MM.1S (cell line): Measurements from ENCODE around the gene DCST1.

Experiments used
- DNase-seq: peaks from one replicate; pipeline ENCODE4 v3.0.0-alpha.2; 2015
- H2AFZ ChIP-seq: fragments of 300-600 bp; sonication (generic); 2 replicates; pipeline ENCODE4 v1.6.0; 2016; ENCODE audit warnings: antibody characterized with exemption, low read length
- H3F3A ChIP-seq: fragments of 300-600 bp; sonication (generic); 2 replicates; pipeline ENCODE4 v1.6.1; 2016; ENCODE audit warnings: mild to moderate bottlenecking, antibody characterized with exemption, low read length, moderate library complexity, mixed read lengths; ENCODE audit not compliant: insufficient read depth
- H3K27ac ChIP-seq: fragments of 300-600 bp; sonication (generic); 2 replicates; pipeline ENCODE4 v1.5.1; 2016; ENCODE audit warnings: mild to moderate bottlenecking, low read length
- H3K27me3 ChIP-seq: fragments of 300-600 bp; sonication (generic); replicated peaks from 2 replicates; pipeline ENCODE4 v1.6.0; 2016; ENCODE audit warnings: low read length; ENCODE audit not compliant: insufficient read depth
- H3K36me3 ChIP-seq: fragments of 300-600 bp; sonication (generic); replicated peaks from 2 replicates; pipeline ENCODE4 v1.6.1; 2016; ENCODE audit warnings: mild to moderate bottlenecking, low read length, mixed read lengths; ENCODE audit not compliant: insufficient read depth
- H3K4me1 ChIP-seq: fragments of 300-600 bp; sonication (generic); 2 replicates; pipeline ENCODE4 v1.6.1; 2016; ENCODE audit warnings: low read length, mixed read lengths
- H3K4me2 ChIP-seq: fragments of 300-600 bp; sonication (generic); 2 replicates; pipeline ENCODE4 v1.6.0; 2016; ENCODE audit warnings: low read depth, low read length
- H3K4me3 ChIP-seq: fragments of 300-600 bp; sonication (generic); 2 replicates; pipeline ENCODE4 v1.5.1; 2016; ENCODE audit warnings: low read length, mixed read lengths
- H3K79me2 ChIP-seq: fragments of 300-600 bp; sonication (generic); 2 replicates; pipeline ENCODE4 v1.6.1; 2016; ENCODE audit warnings: mixed run types, low read length, mixed read lengths
- H3K9ac ChIP-seq: fragments of 300-600 bp; sonication (generic); 2 replicates; pipeline ENCODE4 v1.6.1; 2016; ENCODE audit warnings: low read length, mixed read lengths
- H3K9me2 ChIP-seq: fragments of 300-600 bp; sonication (generic); replicated peaks from 2 replicates; pipeline ENCODE4 v1.6.1; 2016; ENCODE audit warnings: mild to moderate bottlenecking, low read length, mixed read lengths; ENCODE audit not compliant: insufficient read depth
- H3K9me3 ChIP-seq: fragments of 300-600 bp; sonication (generic); replicated peaks from 2 replicates; pipeline ENCODE4 v1.6.1; 2016; ENCODE audit warnings: mild to moderate bottlenecking, low read length, mixed read lengths; ENCODE audit not compliant: insufficient read depth
- H4K20me1 ChIP-seq: fragments of 300-600 bp; sonication (generic); 2 replicates; pipeline ENCODE4 v1.6.1; 2016; ENCODE audit warnings: mild to moderate bottlenecking, low read length, moderate library complexity, mixed read lengths; ENCODE audit not compliant: insufficient read depth
- CTCF ChIP-seq: fragments of 300-600 bp; sonication (generic); IDR thresholded peaks from 2 replicates; pipeline ENCODE4 v1.5.1; 2016; ENCODE audit warnings: antibody characterized with exemption, low read length, mixed read lengths
- EZH2 ChIP-seq: fragments of 300-600 bp; sonication (generic); optimal IDR thresholded peaks from 2 replicates; pipeline ENCODE3; 2017; ENCODE audit warnings: low read depth, mild to moderate bottlenecking, antibody characterized with exemption, low read length, mixed read lengths
- EZH2phosphoT487 ChIP-seq: fragments of 300-600 bp; sonication (generic); IDR thresholded peaks from 2 replicates; pipeline ENCODE4 v1.6.1; 2018; ENCODE audit warnings: antibody characterized with exemption, low read length

Gene DCST1

GRCh38 chr1:155024315-155024714 is 9.3 kb upstream of the DCST1 start:
- Histone ChIP-seq H3K9me3 (no peaks in the 10 kb centered on the region), H3K9me2 (no peaks in the 10 kb centered on the region), H3K4me1 (no peaks in the 10 kb centered on the region), H3K9ac (no peak overlapping the region), H3K36me3 (no peaks in the 10 kb centered on the region), H3F3A (0 out of 2 replicates have a peak, but pooled peaks cover 4% of the 10 kb centered on the region), H3K4me3 (no peak overlapping the region), H3K79me2 (no peaks in the 10 kb centered on the region), H2AFZ (no peak overlapping the region), H3K4me2 (no peak overlapping the region), H4K20me1 (no peaks in the 10 kb centered on the region), H3K27me3 (no peaks in the 10 kb centered on the region), H3K27ac (no peak overlapping the region)
- TF ChIP-seq EZH2phosphoT487 (no peak), CTCF (no peak), EZH2 (no peak)
- DNase-seq = no peak

DNA sequence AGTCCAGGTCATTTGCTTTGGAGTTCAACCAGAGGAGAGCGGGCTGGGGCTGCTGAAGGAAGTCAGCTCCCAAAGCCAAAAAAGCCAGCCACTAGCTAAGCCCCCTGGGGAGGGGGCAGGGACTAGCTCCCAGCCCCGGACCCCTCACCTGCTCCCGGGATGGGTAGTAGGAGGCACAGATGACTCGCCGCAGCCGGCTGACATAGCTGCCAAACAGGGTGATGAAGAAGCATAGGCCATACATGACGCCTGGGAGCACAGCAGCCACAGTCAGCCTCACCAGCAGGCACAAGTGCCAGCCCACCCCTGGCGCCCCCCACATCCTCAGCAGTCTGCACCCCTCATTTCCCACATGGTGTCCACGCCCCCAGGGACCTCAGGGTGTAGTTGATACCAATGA is 7.5 kb upstream of the DCST1 start:
- Histone ChIP-seq H3K4me1 (no peaks in the 10 kb centered on the region), H4K20me1 (no peaks in the 10 kb centered on the region), H3K9ac (no peak overlapping the region), H3F3A (no peaks in the 10 kb centered on the region), H3K9me2 (no peaks in the 10 kb centered on the region), H2AFZ (no peak overlapping the region), H3K9me3 (no peaks in the 10 kb centered on the region), H3K27ac (no peak overlapping the region), H3K79me2 (no peaks in the 10 kb centered on the region), H3K36me3 (no peaks in the 10 kb centered on the region), H3K4me2 (no peak overlapping the region), H3K4me3 (no peak overlapping the region), H3K27me3 (no peaks in the 10 kb centered on the region)
- TF ChIP-seq EZH2phosphoT487 = no peak
- no peak for TF ChIP-seq CTCF
- TF ChIP-seq EZH2 = no peak
- no peak for DNase-seq

DNA sequence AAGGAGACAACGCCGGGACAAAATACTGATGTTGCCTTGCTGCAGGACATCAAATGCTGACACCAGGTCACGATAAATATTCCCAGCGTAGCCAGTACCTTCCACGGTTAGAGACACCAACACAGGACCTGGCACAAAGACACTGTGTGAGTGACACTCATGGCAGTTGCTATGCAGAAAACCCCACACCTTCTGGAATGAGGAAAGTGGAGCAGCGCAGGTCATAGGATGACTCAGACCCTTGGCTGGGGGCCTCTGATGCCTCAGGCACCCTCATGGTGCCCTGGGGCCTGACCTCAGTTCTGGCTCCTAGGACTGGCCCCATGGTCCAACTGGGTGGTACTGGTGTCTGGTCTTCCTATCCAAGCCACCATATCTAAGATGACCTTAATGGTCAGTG is 7.0 kb upstream of the DCST1 start:
- DNase-seq = no peak
- H3K9me2 ChIP-seq = no peaks in the 10 kb centered on the region
- 0 out of 2 replicates have a peak, but pooled peaks cover 2% of the 10 kb centered on the region for H3K27me3 ChIP-seq
- no peak overlapping the region for H3K9ac ChIP-seq
- no peak overlapping the region for H3K27ac ChIP-seq
- no peaks in the 10 kb centered on the region for H4K20me1 ChIP-seq
- H3K4me2 ChIP-seq = no peak overlapping the region
- no peak overlapping the region for H2AFZ ChIP-seq
- H3K36me3 ChIP-seq = no peaks in the 10 kb centered on the region
- H3F3A ChIP-seq = no peaks in the 10 kb centered on the region
- H3K4me1 ChIP-seq = no peaks in the 10 kb centered on the region
- H3K79me2 ChIP-seq = no peaks in the 10 kb centered on the region
- H3K9me3 ChIP-seq = no peaks in the 10 kb centered on the region
- no peak for TF ChIP-seq CTCF
- no peak for TF ChIP-seq EZH2phosphoT487
- TF ChIP-seq EZH2 = no peak
- H3K4me3 ChIP-seq = no peak overlapping the region
